Nephron progenitor cell (in vitro differentiated cells): Measurements from ENCODE around the gene ACP3.
"Not testable (repeated sequence)": the region's sequence is repeated elsewhere in the genome, so short reads cannot be mapped to it uniquely, and the experiment has no call there.

Experiments used
- DNase-seq: peaks from one replicate; pipeline ENCODE4 v3.0.0; 2021
- H3K27ac Mint-ChIP-seq: 2 replicates; pipeline ENCODE4 v1.8.0; 2021; ENCODE audit warnings: mild to moderate bottlenecking, moderate library complexity, mixed read lengths
- H3K27me3 Mint-ChIP-seq: 2 replicates; pipeline ENCODE4 v1.8.0; 2021; ENCODE audit warnings: mild to moderate bottlenecking, low read depth, mixed read lengths; ENCODE audit not compliant: poor library complexity
- H3K36me3 Mint-ChIP-seq: 2 replicates; pipeline ENCODE4 v1.8.0; 2021; ENCODE audit warnings: low read depth, mixed read lengths
- H3K4me1 Mint-ChIP-seq: 2 replicates; pipeline ENCODE4 v1.8.0; 2021; ENCODE audit warnings: mixed read lengths
- H3K4me3 Mint-ChIP-seq: 2 replicates; pipeline ENCODE4 v1.8.0; 2021; ENCODE audit warnings: mild to moderate bottlenecking, moderate library complexity, mixed read lengths
- H3K9me3 Mint-ChIP-seq: 2 replicates; pipeline ENCODE4 v1.8.0; 2021; ENCODE audit warnings: mild to moderate bottlenecking, moderate library complexity, mixed read lengths
- TF ChIP-seq, protein P1 (sequence below): fragments of 200-600 bp; sonication (generic); IDR thresholded peaks from 2 replicates; pipeline ENCODE4 v1.5.0; 2021; ENCODE audit warnings: antibody characterized with exemption

ACP3 gene

DNA sequence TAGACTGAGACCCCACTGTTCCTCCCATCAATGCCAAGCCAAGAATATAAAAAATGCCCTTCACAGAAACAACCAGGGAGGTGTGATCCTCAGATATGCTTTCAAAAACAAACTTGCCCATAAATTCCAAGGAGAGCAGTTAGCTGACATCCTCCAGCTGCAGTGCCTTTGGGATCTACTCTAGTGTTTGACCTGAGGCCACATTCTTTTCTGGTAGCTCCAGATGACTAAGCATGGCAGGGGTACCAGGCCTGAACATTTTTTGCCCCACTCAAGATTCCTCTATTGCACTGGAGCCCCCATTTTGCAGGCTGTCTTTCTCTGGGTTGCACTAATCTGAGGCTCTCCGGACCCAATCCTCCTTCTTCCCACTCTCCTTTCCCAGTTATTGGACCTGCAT is 27.9 kb upstream of the ACP3 start:
- peaks cover 2% of the 10 kb centered on the region for H3K27me3 Mint-ChIP-seq
- H3K4me1 Mint-ChIP-seq: peaks cover 5% of the 10 kb centered on the region
- H3K27ac Mint-ChIP-seq: no peak overlapping the region
- TF ChIP-seq, protein P1, sequence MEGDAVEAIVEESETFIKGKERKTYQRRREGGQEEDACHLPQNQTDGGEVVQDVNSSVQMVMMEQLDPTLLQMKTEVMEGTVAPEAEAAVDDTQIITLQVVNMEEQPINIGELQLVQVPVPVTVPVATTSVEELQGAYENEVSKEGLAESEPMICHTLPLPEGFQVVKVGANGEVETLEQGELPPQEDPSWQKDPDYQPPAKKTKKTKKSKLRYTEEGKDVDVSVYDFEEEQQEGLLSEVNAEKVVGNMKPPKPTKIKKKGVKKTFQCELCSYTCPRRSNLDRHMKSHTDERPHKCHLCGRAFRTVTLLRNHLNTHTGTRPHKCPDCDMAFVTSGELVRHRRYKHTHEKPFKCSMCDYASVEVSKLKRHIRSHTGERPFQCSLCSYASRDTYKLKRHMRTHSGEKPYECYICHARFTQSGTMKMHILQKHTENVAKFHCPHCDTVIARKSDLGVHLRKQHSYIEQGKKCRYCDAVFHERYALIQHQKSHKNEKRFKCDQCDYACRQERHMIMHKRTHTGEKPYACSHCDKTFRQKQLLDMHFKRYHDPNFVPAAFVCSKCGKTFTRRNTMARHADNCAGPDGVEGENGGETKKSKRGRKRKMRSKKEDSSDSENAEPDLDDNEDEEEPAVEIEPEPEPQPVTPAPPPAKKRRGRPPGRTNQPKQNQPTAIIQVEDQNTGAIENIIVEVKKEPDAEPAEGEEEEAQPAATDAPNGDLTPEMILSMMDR: no peak
- no peak for DNase-seq
- H3K4me3 Mint-ChIP-seq: no peak overlapping the region
- H3K36me3 Mint-ChIP-seq: no peaks in the 10 kb centered on the region
- H3K9me3 Mint-ChIP-seq: peaks cover 15% of the 10 kb centered on the region

DNA sequence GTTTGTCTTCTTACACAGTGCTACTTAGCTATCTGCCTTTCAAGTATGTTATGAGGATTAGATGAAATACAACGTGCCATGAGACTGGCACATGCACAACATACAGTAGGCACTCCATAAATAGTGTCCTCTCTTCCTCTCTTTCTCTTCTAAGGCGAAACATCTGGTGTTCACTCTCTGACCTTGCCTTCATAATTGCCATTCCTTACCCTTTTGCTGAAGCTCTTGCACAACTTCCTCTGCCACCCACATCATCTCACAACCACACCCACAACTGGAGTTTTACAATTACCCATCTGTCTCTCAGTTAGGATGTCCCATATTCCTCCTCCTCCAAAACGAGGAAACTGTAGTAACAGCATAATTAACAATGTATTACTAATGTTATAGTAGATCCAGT is 26.4 kb upstream of the ACP3 start:
- Mint-ChIP-seq H3K4me1 (peaks cover 5% of the 10 kb centered on the region), H3K9me3 (peaks cover 29% of the 10 kb centered on the region), H3K36me3 (peaks cover 3% of the 10 kb centered on the region), H3K4me3 (no peak overlapping the region), H3K27ac (no peak overlapping the region), H3K27me3 (peaks cover 2% of the 10 kb centered on the region)
- DNase-seq: no peak
- TF ChIP-seq, protein P1: no peak

DNA sequence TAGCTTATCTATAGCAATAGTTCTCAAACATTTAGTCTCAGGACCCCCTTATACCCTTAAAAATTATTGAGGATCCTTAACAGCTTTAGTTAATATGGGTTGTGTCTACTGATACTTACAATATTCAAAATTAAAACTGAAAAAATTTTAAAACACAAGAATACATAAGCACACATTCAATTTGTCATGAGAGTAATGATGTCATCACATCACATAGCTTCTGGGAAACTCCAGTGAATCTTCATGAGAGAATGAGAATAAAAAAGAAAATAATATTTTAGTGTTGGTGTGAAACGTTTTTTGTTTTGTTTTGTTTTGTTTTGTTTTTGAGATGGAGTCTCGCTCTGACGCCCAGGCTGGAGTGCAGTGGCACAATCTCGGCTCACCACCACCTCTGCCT is 25.2 kb upstream of the ACP3 start:
- Mint-ChIP-seq H3K4me1 (peaks cover 5% of the 10 kb centered on the region), H3K27ac (no peak overlapping the region), H3K36me3 (peaks cover 5% of the 10 kb centered on the region), H3K4me3 (no peak overlapping the region), H3K27me3 (peaks cover 2% of the 10 kb centered on the region), H3K9me3 (peaks cover 41% of the 10 kb centered on the region)
- TF ChIP-seq, protein P1: no peak
- no peak for DNase-seq

DNA sequence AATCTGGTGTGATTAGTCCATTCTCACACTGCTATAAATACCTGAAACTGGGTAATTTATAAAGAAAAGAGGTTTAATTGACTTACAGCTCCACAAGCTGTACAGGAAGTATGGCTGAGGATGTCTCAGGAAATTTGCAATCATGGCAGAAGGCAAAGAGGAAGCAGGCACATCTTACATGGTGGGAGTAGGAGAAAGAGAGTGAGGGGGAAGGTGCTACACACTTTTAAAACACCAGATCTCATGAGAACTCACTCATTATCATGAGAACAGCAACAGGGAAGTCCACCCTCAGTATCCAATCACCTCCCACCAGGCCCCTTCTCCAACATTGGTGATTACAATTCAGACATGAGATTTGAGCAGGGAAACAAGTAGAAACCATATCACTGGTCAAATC is 24.0 kb upstream of the ACP3 start:
- no peak overlapping the region for H3K4me3 Mint-ChIP-seq
- H3K27me3 Mint-ChIP-seq: no peaks in the 10 kb centered on the region
- H3K9me3 Mint-ChIP-seq: peaks cover 35% of the 10 kb centered on the region
- H3K4me1 Mint-ChIP-seq: peaks cover 5% of the 10 kb centered on the region
- TF ChIP-seq, protein P1: no peak
- H3K36me3 Mint-ChIP-seq: peaks cover 5% of the 10 kb centered on the region
- DNase-seq: no peak
- H3K27ac Mint-ChIP-seq: no peak overlapping the region

DNA sequence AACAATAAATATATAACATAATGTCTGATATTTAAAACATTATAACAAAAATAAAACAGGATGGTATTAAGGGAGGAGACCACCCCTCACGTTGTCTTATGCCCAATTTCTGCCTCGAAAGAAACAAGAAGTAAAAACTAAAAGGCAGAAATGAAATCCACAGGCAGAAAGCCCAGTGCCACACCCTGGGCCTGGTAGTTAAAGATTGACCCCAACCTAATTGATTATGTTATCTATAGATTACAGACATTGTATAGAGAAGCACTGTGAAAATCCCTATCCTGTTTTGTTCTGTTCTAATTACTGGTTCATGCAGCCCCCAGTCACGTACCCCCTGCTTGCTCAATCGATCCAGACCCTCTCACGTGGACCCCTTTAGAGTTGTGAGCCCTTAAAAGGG is 22.3 kb upstream of the ACP3 start:
- H3K27me3 Mint-ChIP-seq: no peaks in the 10 kb centered on the region
- peaks cover 30% of the 10 kb centered on the region for H3K9me3 Mint-ChIP-seq

DNA sequence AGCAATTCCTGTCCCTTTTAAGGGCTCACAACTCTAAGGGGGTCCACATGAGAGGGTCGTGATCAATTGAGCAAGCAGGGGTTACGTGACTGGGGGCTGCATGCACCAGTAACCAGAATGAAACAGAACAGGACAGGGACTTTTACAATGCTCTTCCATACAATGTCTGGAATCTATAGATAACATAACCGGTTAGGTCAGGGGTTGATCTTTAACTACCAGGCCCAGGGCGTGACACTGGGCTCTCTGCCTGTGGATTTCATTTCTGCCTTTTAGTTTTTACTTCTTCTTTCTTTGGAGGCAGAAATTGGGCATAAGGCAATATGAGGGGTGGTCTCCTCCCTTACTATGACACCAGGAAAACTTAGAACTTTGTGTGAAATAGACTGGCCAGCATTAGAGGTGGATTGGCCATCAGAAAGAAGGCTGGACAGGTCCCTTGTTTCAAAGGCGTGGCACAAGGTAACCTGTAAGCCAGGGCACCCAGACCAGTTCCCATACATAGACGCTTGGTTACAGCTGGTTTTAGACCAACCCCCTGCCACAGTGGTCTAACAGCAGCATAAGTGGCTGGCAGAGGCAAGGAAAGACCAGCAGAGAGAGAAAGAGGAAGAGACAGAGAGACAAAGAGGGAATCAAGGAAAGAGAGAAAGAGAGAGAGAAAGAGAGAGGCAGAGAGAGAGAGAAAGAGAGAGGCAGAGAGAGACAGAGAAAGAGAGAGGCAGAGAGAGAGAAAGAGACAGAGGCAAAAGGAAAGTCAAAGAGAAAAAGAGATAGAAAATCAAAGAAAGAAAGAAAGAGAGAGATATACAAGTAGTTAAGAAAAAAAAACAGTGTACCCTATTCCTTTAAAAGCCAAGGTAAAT is 13.6 kb upstream of the ACP3 start:
- peaks cover 13% of the 10 kb centered on the region for H3K4me1 Mint-ChIP-seq
- DNase-seq, H3K27me3 Mint-ChIP-seq, H3K4me3 Mint-ChIP-seq, H3K36me3 Mint-ChIP-seq: not testable (repeated sequence)
- H3K27ac Mint-ChIP-seq: peak overlapping the region; percentile 79
- peaks cover 26% of the 10 kb centered on the region for H3K9me3 Mint-ChIP-seq

More for the DNA sequence above, 22.3 kb upstream of the ACP3 start:
- Mint-ChIP-seq H3K36me3 (peaks cover 5% of the 10 kb centered on the region), H3K4me3 (no peak overlapping the region), H3K27ac (no peak overlapping the region), H3K4me1 (no peaks in the 10 kb centered on the region)
- TF ChIP-seq, protein P1: no peak
- no peak for DNase-seq

DNA sequence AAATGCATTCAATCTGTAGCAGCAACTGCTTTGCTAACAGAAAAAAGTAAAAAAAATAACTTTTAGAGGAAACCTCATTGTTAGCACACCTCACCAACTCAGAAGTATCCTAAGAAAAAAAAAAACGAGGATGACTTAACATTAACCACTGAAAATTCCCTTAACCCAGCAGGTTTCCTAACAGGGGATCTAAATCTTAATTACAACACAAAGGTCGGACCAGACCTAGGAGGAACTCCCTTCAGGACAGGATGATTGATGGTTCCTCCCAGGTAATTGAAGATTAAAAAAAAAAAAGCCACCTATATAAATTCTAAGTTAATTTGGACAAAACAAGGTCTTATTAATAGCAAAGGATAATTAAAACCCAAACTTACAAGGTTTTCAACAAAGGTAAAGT is 12.9 kb upstream of the ACP3 start:
- H3K4me3 Mint-ChIP-seq, DNase-seq, H3K27ac Mint-ChIP-seq, H3K36me3 Mint-ChIP-seq, H3K27me3 Mint-ChIP-seq: not testable (repeated sequence)
- H3K9me3 Mint-ChIP-seq: peaks cover 26% of the 10 kb centered on the region
- H3K4me1 Mint-ChIP-seq: peaks cover 13% of the 10 kb centered on the region

DNA sequence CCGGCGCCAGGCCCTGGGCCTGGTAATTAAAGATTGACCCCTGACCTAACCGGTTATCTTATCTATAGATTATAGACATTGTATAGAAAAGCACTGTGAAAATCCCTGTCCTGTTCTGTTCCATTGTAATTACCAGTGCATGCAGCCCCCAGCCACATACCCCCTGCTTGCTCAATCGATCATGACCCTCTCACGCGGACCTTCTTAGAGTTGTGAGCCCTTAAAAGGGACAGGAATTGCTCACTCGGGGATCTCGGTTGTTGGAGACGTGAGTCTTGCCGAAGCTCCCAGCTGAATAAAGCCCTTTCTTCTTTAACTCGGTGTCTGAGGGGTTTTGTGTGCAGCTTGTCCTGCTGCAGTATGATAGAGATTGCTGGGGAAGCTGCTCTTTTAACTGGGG is 7.2 kb upstream of the ACP3 start:
- not testable (repeated sequence) for H3K4me1 Mint-ChIP-seq, H3K4me3 Mint-ChIP-seq, H3K27ac Mint-ChIP-seq, H3K27me3 Mint-ChIP-seq, H3K36me3 Mint-ChIP-seq, DNase-seq
- peaks cover 15% of the 10 kb centered on the region for H3K9me3 Mint-ChIP-seq
